ENCODE data around the gene KIF4A. TPM values are rescaled to one million over a fixed set of nuclear protein-coding genes. Genes with fewer than 3 reads are reported as not detected.

The KIF4A gene
- total RNA-seq, 1 experiment from 2014 or later = 35.8 TPM

- Histone ChIP-seq H3K4me3 (ENCODE audit: low read length) (no peak overlapping the region), H3K79me2 (ENCODE audit: low read length) (no peaks in the 10 kb centered on the region), H3K27ac (ENCODE audit: low read length) (no peak overlapping the region), H3K9me3 (ENCODE audit: low read length) (no peaks in the 10 kb centered on the region), H3K36me3 (ENCODE audit: low read depth, low read length) (no peaks in the 10 kb centered on the region), H3F3A (ENCODE audit: low read length, unreplicated experiment) (no peaks in the 10 kb centered on the region), H3K27me3 (ENCODE audit: low read length) (peaks cover 26% of the 10 kb centered on the region), H3K4me2 (ENCODE audit: low read length) (peak overlapping the region; percentile 28; the same call in 1 of the 2 replicates), H2AFZ (ENCODE audit: low read length) (no peak overlapping the region), H3K4me1 (ENCODE audit: insufficient read depth, low read length) (no peaks in the 10 kb centered on the region), H3K9me2 (replicated peaks; ENCODE audit: low read length) (no peaks in the 10 kb centered on the region), H3K9ac (ENCODE audit: low read length) (no peak overlapping the region), H4K20me1 (ENCODE audit: low read length) (no peaks in the 10 kb centered on the region)
- TF ChIP-seq CTCF (conservative IDR thresholded peaks at IDR 0.05; ENCODE audit: low read depth, low read length) = no peak
- POLR2A ChIA-PET (ENCODE audit: unreplicated experiment) = no interaction called here
- ATAC-seq = no peak
- no peak for DNase-seq
- no TSS peak for BruUV-seq (replicated peaks)
- CTCF ChIA-PET = no interaction called here
- intact Hi-C loops (cut with micrococcal nuclease) = no loop called here
Observed at GRCh38 chrX:70444946-70445656, 155.2 kb downstream of the KIF4A start.

- Histone ChIP-seq H3K79me2 (ENCODE audit: low read length) (no peaks in the 10 kb centered on the region), H3K9me3 (ENCODE audit: low read length) (no peaks in the 10 kb centered on the region), H3K27me3 (ENCODE audit: low read length) (peaks cover 26% of the 10 kb centered on the region), H3K4me3 (ENCODE audit: low read length) (no peak overlapping the region), H3K4me2 (ENCODE audit: low read length) (no peak overlapping the region), H3K27ac (ENCODE audit: low read length) (no peak overlapping the region), H3F3A (ENCODE audit: low read length, unreplicated experiment) (no peaks in the 10 kb centered on the region), H2AFZ (ENCODE audit: low read length) (no peak overlapping the region), H3K4me1 (ENCODE audit: insufficient read depth, low read length) (no peaks in the 10 kb centered on the region), H3K9ac (ENCODE audit: low read length) (no peak overlapping the region), H3K9me2 (replicated peaks; ENCODE audit: low read length) (no peaks in the 10 kb centered on the region), H3K36me3 (ENCODE audit: low read depth, low read length) (no peaks in the 10 kb centered on the region), H4K20me1 (ENCODE audit: low read length) (no peaks in the 10 kb centered on the region)
- intact Hi-C loops (cut with micrococcal nuclease) = no loop called here
- ChIA-PET POLR2A (ENCODE audit: unreplicated experiment) (no interaction called here), CTCF (no interaction called here)
- DNase-seq = no peak
- BruUV-seq (replicated peaks) = no TSS peak
- ATAC-seq = no peak
- no peak for TF ChIP-seq EZH2phosphoT487 (IDR thresholded peaks at IDR 0.05; ENCODE audit: borderline replicate concordance, low read length)
- no peak for TF ChIP-seq CTCF (conservative IDR thresholded peaks at IDR 0.05; ENCODE audit: low read depth, low read length)
- TF ChIP-seq EZH2 (IDR thresholded peaks at IDR 0.05; ENCODE audit: low read length, unreplicated experiment) = no peak
Observed at GRCh38 chrX:70445951-70446350, 156.0 kb downstream of the KIF4A start.

GRCh38 chrX:70446380-70447350, 156.8 kb downstream of the KIF4A start:
- ChIA-PET POLR2A (ENCODE audit: unreplicated experiment) (no interaction called here), CTCF (no interaction called here)
- BruUV-seq (replicated peaks) = no TSS peak
- Histone ChIP-seq H3K27me3 (ENCODE audit: low read length) (peaks cover 26% of the 10 kb centered on the region), H3F3A (ENCODE audit: low read length, unreplicated experiment) (no peaks in the 10 kb centered on the region), H2AFZ (ENCODE audit: low read length) (no peak overlapping the region), H3K9me3 (ENCODE audit: low read length) (no peaks in the 10 kb centered on the region), H3K4me2 (ENCODE audit: low read length) (no peak overlapping the region), H3K9me2 (replicated peaks; ENCODE audit: low read length) (no peaks in the 10 kb centered on the region), H3K9ac (ENCODE audit: low read length) (no peak overlapping the region), H3K27ac (ENCODE audit: low read length) (no peak overlapping the region), H3K4me3 (ENCODE audit: low read length) (no peak overlapping the region), H4K20me1 (ENCODE audit: low read length) (no peaks in the 10 kb centered on the region), H3K4me1 (ENCODE audit: insufficient read depth, low read length) (peaks cover under 1% of the 10 kb centered on the region; the same call in 1 of the 2 replicates), H3K36me3 (ENCODE audit: low read depth, low read length) (no peaks in the 10 kb centered on the region), H3K79me2 (ENCODE audit: low read length) (no peaks in the 10 kb centered on the region)
- TF ChIP-seq EZH2 (IDR thresholded peaks at IDR 0.05; ENCODE audit: low read length, unreplicated experiment) (no peak), EZH2phosphoT487 (IDR thresholded peaks at IDR 0.05; ENCODE audit: borderline replicate concordance, low read length) (no peak), CTCF (conservative IDR thresholded peaks at IDR 0.05; ENCODE audit: low read depth, low read length) (no peak)
- intact Hi-C loops (cut with micrococcal nuclease) = no loop called here
- ATAC-seq (no peak), DNase-seq (no peak)

Data from PC-3 (cell line).